GM13976 (cell line): ENCODE data around the gene BMP3.

Experiments used
- DNase-seq: peaks from one replicate; pipeline ENCODE4 v3.0.0; 2012; ENCODE audit warnings: low spot score
- CTCF ChIP-seq: IDR thresholded peaks from 2 replicates; pipeline ENCODE4 v1.5.1; 2012; ENCODE audit warnings: borderline replicate concordance, mild to moderate bottlenecking; ENCODE audit not compliant: insufficient read depth; ENCODE audit errors: extremely low read depth, missing control alignments, control extremely low read depth
- in situ Hi-C: fragments of 300-500 bp; cut with MboI; formaldehyde crosslinking; loops from one replicate; pipeline ENCODE4 v1.12.0; 2022; ENCODE audit warnings: low sequenced_read_pairs, mixed read lengths, inconsistent platforms; ENCODE audit not compliant: unreplicated experiment

The BMP3 gene, protein sequence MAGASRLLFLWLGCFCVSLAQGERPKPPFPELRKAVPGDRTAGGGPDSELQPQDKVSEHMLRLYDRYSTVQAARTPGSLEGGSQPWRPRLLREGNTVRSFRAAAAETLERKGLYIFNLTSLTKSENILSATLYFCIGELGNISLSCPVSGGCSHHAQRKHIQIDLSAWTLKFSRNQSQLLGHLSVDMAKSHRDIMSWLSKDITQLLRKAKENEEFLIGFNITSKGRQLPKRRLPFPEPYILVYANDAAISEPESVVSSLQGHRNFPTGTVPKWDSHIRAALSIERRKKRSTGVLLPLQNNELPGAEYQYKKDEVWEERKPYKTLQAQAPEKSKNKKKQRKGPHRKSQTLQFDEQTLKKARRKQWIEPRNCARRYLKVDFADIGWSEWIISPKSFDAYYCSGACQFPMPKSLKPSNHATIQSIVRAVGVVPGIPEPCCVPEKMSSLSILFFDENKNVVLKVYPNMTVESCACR

DNA sequence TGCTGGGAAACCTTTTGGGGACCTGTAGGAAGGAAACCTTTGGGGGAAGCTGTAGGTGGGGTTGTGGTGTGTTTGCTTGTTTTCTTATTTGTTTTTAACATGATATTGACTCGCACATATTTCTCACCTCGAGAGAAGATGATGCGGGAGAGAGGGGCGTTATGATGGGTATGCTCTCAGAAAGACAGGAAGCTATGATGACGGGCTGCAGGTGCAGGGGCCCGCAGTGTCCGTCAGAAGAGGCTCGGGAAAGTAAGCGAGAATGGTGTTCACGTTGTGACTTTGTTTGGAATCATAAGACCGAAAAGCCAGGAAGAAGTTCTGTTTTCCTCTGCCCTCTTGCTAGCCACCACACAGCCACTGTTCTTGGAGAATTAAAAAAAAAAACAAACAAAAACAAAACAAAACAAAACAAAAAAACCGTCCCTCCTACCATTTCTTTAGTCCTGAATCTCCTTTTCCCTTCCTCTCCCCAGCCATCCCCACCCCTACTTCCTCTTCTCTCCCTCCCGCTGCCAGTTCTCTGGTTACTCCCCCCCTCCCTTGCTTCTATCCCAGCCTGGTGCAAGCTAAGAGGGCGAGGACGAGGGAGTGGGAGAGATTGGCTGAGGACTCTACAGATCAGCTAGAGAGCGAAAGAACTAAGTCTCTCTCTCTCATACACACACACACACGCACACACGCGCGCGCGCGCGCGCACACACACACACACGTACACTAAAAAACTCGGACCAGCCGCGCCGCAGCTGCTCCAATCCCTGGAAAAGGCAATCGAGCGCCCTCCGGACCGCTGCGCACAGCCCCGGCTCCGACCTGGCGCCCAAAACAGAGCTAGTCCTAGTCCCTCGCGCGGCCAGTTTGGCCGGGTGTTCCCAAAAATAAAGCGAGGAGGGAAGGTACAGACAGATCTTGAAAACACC, at the start of gene BMP3:
Gene BMP3, plus strand, starts transcription at position 648 of the 920 bp plus-strand sequence. CDS start 577 bp downstream, outside the sequence.
- no peak for TF ChIP-seq CTCF
- in situ Hi-C loops = no loop called here
- DNase-seq = no peak

DNA sequence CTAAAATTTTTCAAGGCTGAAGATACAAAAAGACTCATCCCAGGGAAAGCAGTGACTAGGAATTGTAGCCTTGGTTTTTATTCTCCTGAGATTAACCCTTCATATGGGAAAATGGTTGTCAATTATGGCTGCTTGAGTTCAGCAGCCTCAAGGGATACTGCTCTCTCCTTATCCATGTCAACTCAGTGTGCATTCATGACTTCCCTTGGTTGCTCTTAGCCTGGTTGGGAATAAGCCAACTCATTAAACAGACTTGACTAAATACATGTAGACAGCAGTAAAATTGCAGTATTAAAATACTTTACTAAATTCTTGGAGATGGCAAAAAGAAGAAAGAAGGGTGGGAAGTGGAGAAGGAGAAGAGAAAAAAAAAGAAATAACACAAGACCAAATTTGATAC, 44.5 kb upstream of the BMP3 start:
- DNase-seq = no peak
- no peak for TF ChIP-seq CTCF
- in situ Hi-C loops = no loop called here

- in situ Hi-C loops = no loop called here
- DNase-seq = peak; percentile 14
- peak; percentile 33 for TF ChIP-seq CTCF
Observed at GRCh38 chr4:80989921-80990544, 40.5 kb upstream of the BMP3 start.

- TF ChIP-seq CTCF = no peak
- in situ Hi-C loops = no loop called here
- DNase-seq = no peak
Observed at GRCh38 chr4:80990851-80991250, 39.7 kb upstream of the BMP3 start.

DNA sequence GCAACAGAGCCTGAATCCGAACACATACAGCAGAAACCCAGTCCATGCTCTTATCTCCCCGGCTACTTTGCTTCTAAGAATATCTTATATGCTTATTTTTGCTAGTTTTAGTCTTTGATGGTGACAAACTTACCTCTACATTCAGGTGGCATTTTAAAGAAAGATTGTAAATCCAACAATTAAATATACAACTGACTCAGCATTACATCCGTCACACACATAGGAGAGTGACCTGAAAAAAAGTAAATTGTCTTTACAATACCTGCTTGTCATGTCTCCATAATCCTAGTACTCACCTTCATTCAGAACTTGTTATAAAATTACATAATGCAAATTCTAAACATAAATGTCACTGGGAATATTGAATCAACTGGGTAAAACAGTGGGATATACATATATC, 30.6 kb upstream of the BMP3 start:
- no peak for DNase-seq
- TF ChIP-seq CTCF = no peak
- in situ Hi-C loops = no loop called here

DNA sequence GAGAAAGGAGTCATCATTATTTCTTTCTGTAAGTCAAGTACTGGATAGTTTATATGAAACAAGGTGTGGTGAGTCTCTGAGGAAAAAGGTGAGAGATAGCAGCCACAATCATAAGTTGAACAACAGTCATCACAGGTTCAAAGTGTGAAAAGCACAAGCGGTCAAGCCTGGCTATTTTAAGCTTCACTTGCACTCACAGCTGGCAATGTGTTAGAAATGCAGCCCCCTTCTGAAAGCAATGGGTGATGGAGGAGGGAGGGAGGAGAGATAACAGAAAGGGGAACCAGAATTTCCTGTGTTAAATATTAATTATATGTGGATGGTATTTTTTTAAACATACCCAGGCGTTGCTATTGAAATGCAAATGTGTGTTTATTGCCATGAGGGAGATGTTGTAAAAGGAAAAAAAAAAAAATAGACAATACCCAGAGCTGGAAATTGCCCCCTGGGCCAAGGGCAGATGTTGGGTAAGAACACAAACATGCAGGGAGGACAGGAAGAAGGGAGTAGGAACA, 26.9 kb upstream of the BMP3 start:
- in situ Hi-C loops = no loop called here
- DNase-seq = no peak
- TF ChIP-seq CTCF = no peak
